HEK293T (cell line): Measurements from ENCODE around the gene PDZD2.

ENCODE experiments used
- CTBP1 ChIP-seq: fragments of 450-650 bp; IDR thresholded peaks from 2 replicates; pipeline ENCODE4 v1.6.1; 2016; ENCODE audit warnings: borderline replicate concordance
- FOXM1 ChIP-seq: fragments of 450-650 bp; IDR thresholded peaks from 2 replicates; pipeline ENCODE4 v1.6.1; 2017; ENCODE audit warnings: mild to moderate bottlenecking, borderline replicate concordance
- PKNOX1 ChIP-seq: fragments of 450-650 bp; IDR thresholded peaks from 2 replicates; pipeline ENCODE4 v1.6.1; 2016
- SUZ12 ChIP-seq: fragments of 450-650 bp; IDR thresholded peaks from 2 replicates; pipeline ENCODE4 v1.6.1; 2016; ENCODE audit warnings: mild to moderate bottlenecking

GRCh38 chr5:31850981-31851689, 212.2 kb downstream of the PDZD2 start:
- TF ChIP-seq FOXM1: no peak
- TF ChIP-seq PKNOX1: no peak
- no peak for TF ChIP-seq CTBP1
- TF ChIP-seq SUZ12: no peak
